NT2/D1 (cell line): Measurements from ENCODE around the gene CD300LD.

Experiments
- YY1 ChIP-seq: IDR thresholded peaks from 2 replicates; pipeline ENCODE4 v1.6.1; 2011; ENCODE audit not compliant: insufficient read length, insufficient read depth
- ZNF274 ChIP-seq: IDR thresholded peaks from 2 replicates; pipeline ENCODE4 v1.6.1; 2011; ENCODE audit warnings: mild to moderate bottlenecking, low read depth, low read length

DNA sequence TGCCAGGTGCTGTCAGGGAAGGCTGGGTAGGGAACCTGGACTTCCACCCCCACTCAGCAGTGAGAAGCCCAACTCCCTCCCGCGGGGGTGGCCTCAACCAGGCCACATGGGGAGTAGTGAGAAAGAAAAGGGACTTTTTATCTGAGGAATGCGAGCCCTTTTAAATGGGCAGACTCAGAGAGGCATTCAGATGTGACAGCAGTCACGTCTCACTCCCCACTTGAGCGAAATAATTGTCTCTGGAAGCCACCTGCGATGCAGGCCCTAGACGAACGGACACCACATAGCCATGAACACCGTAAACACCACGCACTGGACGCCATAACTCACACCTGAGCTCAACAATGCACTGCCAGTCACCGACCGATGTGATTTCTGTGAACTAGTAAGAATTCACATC lies 43.3 kb upstream of the CD300LD start:
- TF ChIP-seq ZNF274: no peak
- TF ChIP-seq YY1: no peak
